ENCODE measurements around the gene DARS1.
"Not testable (repeated sequence)": the region's sequence is repeated elsewhere in the genome, so short reads cannot be mapped to it uniquely, and the experiment has no call there.

Gene DARS1

GRCh38 chr2:135969655-135970387 lies 15.6 kb downstream of the DARS1 start:
- Histone ChIP-seq H3K4ac (ENCODE audit: low read length) (no peak overlapping the region), H2BK120ac (ENCODE audit: low read depth, low read length) (no peak overlapping the region), H3K27me3 (ENCODE audit: control insufficient read depth in 3 of 3, insufficient read depth in 3 of 3, low read depth in 1 of 3, low read length in 3 of 3) (no peaks in the 10 kb centered on the region), H3K79me1 (ENCODE audit: low read depth, low read length) (no peaks in the 10 kb centered on the region), H3K4me2 (ENCODE audit: insufficient read depth, low read length, poor library complexity, severe bottlenecking) (no peak overlapping the region), H3K18ac (ENCODE audit: low read length) (no peak overlapping the region), H2AK5ac (ENCODE audit: low read depth, low read length) (no peak overlapping the region), H2BK15ac (ENCODE audit: low read length) (no peak overlapping the region), H4K8ac (ENCODE audit: low read depth, low read length) (no peak overlapping the region), H4K91ac (ENCODE audit: low read depth, low read length, poor library complexity) (no peak overlapping the region), H3K27ac (replicated peaks; ENCODE audit: low read length) (peak overlapping the region; percentile 30), H3K14ac (ENCODE audit: low read length) (no peak overlapping the region), H3K9me3 (replicated peaks in 1 of 2; ENCODE audit: control insufficient read depth in 2 of 2, insufficient read depth in 1 of 2, low read depth in 1 of 2, low read length in 2 of 2) (no peaks in the 10 kb centered on the region), H3K36me3 (replicated peaks in 1 of 2; ENCODE audit: control insufficient read depth in 2 of 2, insufficient read depth in 2 of 2, low read length in 2 of 2) (peaks cover 3 to 37% of the 10 kb centered on the region in 2 donors), H2AFZ (ENCODE audit: low read length) (no peak overlapping the region), H2BK12ac (ENCODE audit: low read length) (no peak overlapping the region), H3K4me1 (ENCODE audit: control insufficient read depth in 2 of 2, insufficient read depth in 1 of 2, low read depth in 1 of 2, low read length in 2 of 2) (no peaks in the 10 kb centered on the region), H3K4me3 (ENCODE audit: low read length in 2 of 2) (no peak overlapping the region), H3K9ac (ENCODE audit: low read depth, low read length, poor library complexity) (no peak overlapping the region), H3K23ac (ENCODE audit: low read depth, low read length, poor library complexity) (no peak overlapping the region), H2BK5ac (ENCODE audit: low read length) (no peak overlapping the region)
- WGBS, 2 donors (ENCODE audit: extremely low coverage in 2 of 2, insufficient read length in 2 of 2, insufficient replicate concordance in 1 of 2) = no CpG with 5 or more reads among the region's 4 CpGs
- DNase-seq (ENCODE audit: low spot score) = no peak

DNA sequence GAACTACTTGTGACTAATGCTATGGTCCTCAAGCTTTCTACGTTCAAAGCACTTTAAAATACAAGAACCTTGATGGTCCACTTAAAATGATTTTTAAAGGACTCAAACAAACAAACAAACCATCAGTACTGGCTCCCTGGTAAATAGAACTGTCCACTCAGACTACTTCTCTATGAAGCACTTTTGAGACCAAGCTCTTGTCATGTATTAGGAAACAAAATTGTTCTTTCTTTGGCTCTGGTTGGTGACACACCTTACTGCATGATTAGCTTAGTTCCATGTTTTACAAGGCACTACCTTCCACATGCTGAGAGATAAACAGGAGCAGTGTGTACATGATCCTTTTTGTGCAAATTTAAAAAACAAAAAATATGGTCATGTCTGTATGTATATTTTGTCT lies 19.7 kb downstream of the DARS1 start:
- no peaks in the 10 kb centered on the region for H3K9me3 ChIP-seq (replicated peaks in 1 of 2; ENCODE audit: control insufficient read depth in 2 of 2, insufficient read depth in 1 of 2, low read depth in 1 of 2, low read length in 2 of 2)
- H2AK5ac ChIP-seq (ENCODE audit: low read depth, low read length) = no peak overlapping the region
- no peak for DNase-seq (ENCODE audit: low spot score)
- H3K4ac ChIP-seq (ENCODE audit: low read length) = no peak overlapping the region
- no peak overlapping the region for H2AFZ ChIP-seq (ENCODE audit: low read length)
- H3K23ac ChIP-seq (ENCODE audit: low read depth, low read length, poor library complexity) = no peak overlapping the region
- no CpG with 5 or more reads among the region's 1 CpG for WGBS, 2 donors (ENCODE audit: extremely low coverage in 2 of 2, insufficient read length in 2 of 2, insufficient replicate concordance in 1 of 2)
- H2BK15ac ChIP-seq (ENCODE audit: low read length) = no peak overlapping the region
- no peak overlapping the region for H4K8ac ChIP-seq (ENCODE audit: low read depth, low read length)
- H3K4me2 ChIP-seq (ENCODE audit: insufficient read depth, low read length, poor library complexity, severe bottlenecking) = no peak overlapping the region
- H3K79me1 ChIP-seq (ENCODE audit: low read depth, low read length) = no peaks in the 10 kb centered on the region
- no peak overlapping the region for H2BK12ac ChIP-seq (ENCODE audit: low read length)
- H2BK120ac ChIP-seq (ENCODE audit: low read depth, low read length) = no peak overlapping the region
- H3K36me3 ChIP-seq (replicated peaks in 1 of 2; ENCODE audit: control insufficient read depth in 2 of 2, insufficient read depth in 2 of 2, low read length in 2 of 2) = peaks cover 1 to 18% of the 10 kb centered on the region in 2 donors
- no peak overlapping the region for H3K14ac ChIP-seq (ENCODE audit: low read length)
- no peak overlapping the region for H3K27ac ChIP-seq (replicated peaks; ENCODE audit: low read length)
- no peaks in the 10 kb centered on the region for H3K27me3 ChIP-seq (ENCODE audit: control insufficient read depth in 3 of 3, insufficient read depth in 3 of 3, low read depth in 1 of 3, low read length in 3 of 3)
- H2BK5ac ChIP-seq (ENCODE audit: low read length) = no peak overlapping the region
- peaks cover 7 to 8% of the 10 kb centered on the region in 2 donors for H3K4me1 ChIP-seq (ENCODE audit: control insufficient read depth in 2 of 2, insufficient read depth in 1 of 2, low read depth in 1 of 2, low read length in 2 of 2)
- H4K91ac ChIP-seq (ENCODE audit: low read depth, low read length, poor library complexity) = no peak overlapping the region
- no peak overlapping the region for H3K4me3 ChIP-seq (ENCODE audit: low read length in 2 of 2)
- H3K9ac ChIP-seq (ENCODE audit: low read depth, low read length, poor library complexity) = no peak overlapping the region
- no peak overlapping the region for H3K18ac ChIP-seq (ENCODE audit: low read length)

GRCh38 chr2:135964404-135964803 lies 21.0 kb downstream of the DARS1 start:
- H2BK5ac ChIP-seq (ENCODE audit: low read length); H4K8ac ChIP-seq (ENCODE audit: low read depth, low read length); H3K4me2 ChIP-seq (ENCODE audit: insufficient read depth, low read length, poor library complexity, severe bottlenecking); H2BK15ac ChIP-seq (ENCODE audit: low read length); H2BK120ac ChIP-seq (ENCODE audit: low read depth, low read length); H2AK5ac ChIP-seq (ENCODE audit: low read depth, low read length); H3K9ac ChIP-seq (ENCODE audit: low read depth, low read length, poor library complexity); H3K4ac ChIP-seq (ENCODE audit: low read length); H3K14ac ChIP-seq (ENCODE audit: low read length); H2BK12ac ChIP-seq (ENCODE audit: low read length); H3K27ac ChIP-seq (replicated peaks; ENCODE audit: low read length); H3K23ac ChIP-seq (ENCODE audit: low read depth, low read length, poor library complexity); H3K79me1 ChIP-seq (ENCODE audit: low read depth, low read length); H3K18ac ChIP-seq (ENCODE audit: low read length); H3K9me3 ChIP-seq (replicated peaks in 1 of 2; ENCODE audit: control insufficient read depth in 2 of 2, insufficient read depth in 1 of 2, low read depth in 1 of 2, low read length in 2 of 2); H3K27me3 ChIP-seq (ENCODE audit: control insufficient read depth in 3 of 3, insufficient read depth in 3 of 3, low read depth in 1 of 3, low read length in 3 of 3); H3K4me3 ChIP-seq (ENCODE audit: low read length in 2 of 2); H2AFZ ChIP-seq (ENCODE audit: low read length); H4K91ac ChIP-seq (ENCODE audit: low read depth, low read length, poor library complexity); DNase-seq (ENCODE audit: low spot score): not testable (repeated sequence)
- WGBS, 2 donors (ENCODE audit: extremely low coverage in 2 of 2, insufficient read length in 2 of 2, insufficient replicate concordance in 1 of 2) = no CpG with 5 or more reads among the region's 11 CpGs
- H3K4me1 ChIP-seq (ENCODE audit: control insufficient read depth in 2 of 2, insufficient read depth in 1 of 2, low read depth in 1 of 2, low read length in 2 of 2) = peaks cover 7 to 17% of the 10 kb centered on the region in 2 donors
- peaks cover 1 to 28% of the 10 kb centered on the region in 2 donors for H3K36me3 ChIP-seq (replicated peaks in 1 of 2; ENCODE audit: control insufficient read depth in 2 of 2, insufficient read depth in 2 of 2, low read length in 2 of 2)

- H2BK15ac ChIP-seq (ENCODE audit: low read length) = no peak overlapping the region
- H2BK5ac ChIP-seq (ENCODE audit: low read length) = no peak overlapping the region
- no CpG with 5 or more reads among the region's 11 CpGs for WGBS, 2 donors (ENCODE audit: extremely low coverage in 2 of 2, insufficient read length in 2 of 2, insufficient replicate concordance in 1 of 2)
- H3K79me1 ChIP-seq (ENCODE audit: low read depth, low read length) = no peaks in the 10 kb centered on the region
- H3K14ac ChIP-seq (ENCODE audit: low read length) = no peak overlapping the region
- no peak overlapping the region for H4K91ac ChIP-seq (ENCODE audit: low read depth, low read length, poor library complexity)
- H3K4ac ChIP-seq (ENCODE audit: low read length) = no peak overlapping the region
- no peak overlapping the region for H3K4me2 ChIP-seq (ENCODE audit: insufficient read depth, low read length, poor library complexity, severe bottlenecking)
- no peak overlapping the region for H2AFZ ChIP-seq (ENCODE audit: low read length)
- H3K4me3 ChIP-seq (ENCODE audit: low read length in 2 of 2) = no peak overlapping the region
- no peak overlapping the region for H3K18ac ChIP-seq (ENCODE audit: low read length)
- H3K36me3 ChIP-seq (replicated peaks in 1 of 2; ENCODE audit: control insufficient read depth in 2 of 2, insufficient read depth in 2 of 2, low read length in 2 of 2) = peaks cover 1 to 23% of the 10 kb centered on the region in 2 donors
- no peak overlapping the region for H2BK120ac ChIP-seq (ENCODE audit: low read depth, low read length)
- no peaks in the 10 kb centered on the region for H3K9me3 ChIP-seq (replicated peaks in 1 of 2; ENCODE audit: control insufficient read depth in 2 of 2, insufficient read depth in 1 of 2, low read depth in 1 of 2, low read length in 2 of 2)
- H2AK5ac ChIP-seq (ENCODE audit: low read depth, low read length) = no peak overlapping the region
- no peak overlapping the region for H2BK12ac ChIP-seq (ENCODE audit: low read length)
- no peak overlapping the region for H4K8ac ChIP-seq (ENCODE audit: low read depth, low read length)
- H3K27ac ChIP-seq (replicated peaks; ENCODE audit: low read length) = no peak overlapping the region
- no peak for DNase-seq (ENCODE audit: low spot score)
- no peak overlapping the region for H3K9ac ChIP-seq (ENCODE audit: low read depth, low read length, poor library complexity)
- no peak overlapping the region for H3K23ac ChIP-seq (ENCODE audit: low read depth, low read length, poor library complexity)
- H3K27me3 ChIP-seq (ENCODE audit: control insufficient read depth in 3 of 3, insufficient read depth in 3 of 3, low read depth in 1 of 3, low read length in 3 of 3) = no peaks in the 10 kb centered on the region
- H3K4me1 ChIP-seq (ENCODE audit: control insufficient read depth in 2 of 2, insufficient read depth in 1 of 2, low read depth in 1 of 2, low read length in 2 of 2) = peaks cover 7 to 17% of the 10 kb centered on the region in 2 donors
These were observed 21.6 kb downstream of the DARS1 start for GRCh38 chr2:135963841-135964240.

Data from neuronal stem cell (in vitro differentiated cells).